SH-SY5Y (cell line): ENCODE measurements around the gene RAMAC.

ENCODE experiments used
- GATA2 ChIP-seq: IDR thresholded peaks from 2 replicates; pipeline ENCODE4 v1.6.1; 2011; ENCODE audit warnings: mild to moderate bottlenecking, low read depth, low read length
- GATA3 ChIP-seq: IDR thresholded peaks from 2 replicates; pipeline ENCODE4 v1.6.1; 2011; ENCODE audit warnings: low read depth, mild to moderate bottlenecking, low read length, moderate library complexity

DNA sequence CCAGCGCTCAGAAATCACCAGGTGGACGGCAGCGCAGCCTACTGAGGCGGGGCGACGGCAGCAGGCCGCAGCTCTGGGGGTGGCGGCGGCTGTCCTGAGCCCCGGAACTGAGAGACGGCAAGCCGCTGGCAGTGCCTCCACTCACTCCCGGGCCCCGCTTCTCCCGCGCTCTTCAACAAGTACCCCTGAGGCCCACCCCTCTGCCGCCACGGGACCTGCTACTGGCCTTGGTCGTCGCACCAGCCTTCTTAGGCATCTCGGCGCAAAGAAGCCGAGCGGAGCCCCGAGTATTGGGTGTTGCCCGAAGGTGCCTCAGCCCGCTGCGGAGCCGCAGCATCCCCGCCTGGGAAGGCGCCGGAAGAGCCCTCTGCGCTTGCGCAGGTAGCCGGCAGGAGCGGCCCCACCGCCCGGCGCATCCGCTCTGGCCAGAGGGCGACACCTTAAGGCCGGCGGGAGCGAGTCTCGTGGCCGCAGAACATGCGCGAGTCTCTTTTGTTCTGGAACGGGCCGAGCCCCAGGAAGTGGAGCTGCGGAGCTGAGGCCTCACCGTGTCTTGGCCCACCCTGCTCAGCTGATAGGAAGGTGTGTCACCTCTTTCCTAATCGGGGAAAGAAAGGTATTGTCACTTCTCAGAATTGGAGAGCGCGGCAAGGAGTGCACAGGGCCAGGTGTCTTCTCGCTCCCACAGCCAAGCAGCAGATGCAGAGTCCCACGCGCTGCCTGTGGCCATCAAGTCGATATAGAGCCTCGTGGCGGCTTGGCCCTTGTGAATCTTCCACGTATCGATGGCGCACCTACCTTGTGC lies 25.5 kb downstream of the RAMAC start, which contains the start of gene C15orf40:
- TF ChIP-seq GATA2 (no peak), GATA3 (no peak)
